HG03159 (cell line): ENCODE data around the gene IGF2R.
"Not testable (repeated sequence)": the region's sequence is repeated elsewhere in the genome, so short reads cannot be mapped to it uniquely, and the experiment has no call there.

Source experiments
- ATAC-seq: cut with Tn5 transposase; IDR thresholded peaks from one replicate; pipeline ENCODE4 v1.9.1; 2021; ENCODE audit warnings: mild to moderate bottlenecking, moderate library complexity; ENCODE audit not compliant: unreplicated experiment

IGF2R gene

GRCh38 chr6:160090442-160091239, 121.8 kb downstream of the IGF2R start:
- not testable (repeated sequence) for ATAC-seq

DNA sequence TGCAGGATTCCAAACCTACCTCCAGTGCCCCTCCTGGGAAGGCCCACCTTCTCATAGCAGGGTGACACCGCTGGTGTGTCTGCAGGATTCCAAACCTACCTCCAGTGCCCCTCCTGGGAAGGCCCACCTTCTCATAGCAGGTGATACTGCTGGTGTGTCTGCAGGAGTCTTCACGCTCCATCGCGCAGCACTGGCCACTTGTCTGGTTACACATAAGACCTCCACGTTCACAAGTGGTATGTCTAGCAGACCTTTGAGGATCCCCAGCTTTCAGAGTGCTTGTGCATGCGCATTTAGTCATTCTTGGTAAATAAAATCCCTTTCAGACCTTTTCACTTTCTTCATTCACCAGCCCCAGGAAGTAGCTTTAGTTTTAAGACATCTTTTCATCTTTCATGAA, 123.3 kb downstream of the IGF2R start:
- not testable (repeated sequence) for ATAC-seq

- ATAC-seq: no peak
Measured at GRCh38 chr6:160092602-160093001, 123.7 kb downstream of the IGF2R start.

GRCh38 chr6:160093061-160093460, 124.2 kb downstream of the IGF2R start:
- no peak for ATAC-seq

DNA sequence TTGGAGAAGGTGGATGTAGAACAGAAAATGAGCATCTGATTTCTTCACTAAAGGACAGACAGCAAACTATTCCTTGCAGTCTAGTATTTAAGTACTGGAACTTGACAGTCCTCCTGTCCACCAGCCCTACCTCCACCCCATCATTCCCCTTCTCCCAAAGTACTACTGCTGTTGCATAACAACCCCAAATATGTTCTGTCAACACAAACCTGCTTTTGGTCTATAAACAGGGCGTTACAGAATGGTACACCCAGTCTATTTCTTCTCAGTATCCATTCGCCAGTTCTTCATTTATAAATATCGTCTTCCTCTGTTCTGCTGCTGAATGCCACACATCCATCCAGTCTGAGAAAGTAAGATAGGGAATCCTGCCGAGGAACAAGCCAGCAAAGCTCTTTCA, 125.1 kb downstream of the IGF2R start:
- no peak for ATAC-seq

DNA sequence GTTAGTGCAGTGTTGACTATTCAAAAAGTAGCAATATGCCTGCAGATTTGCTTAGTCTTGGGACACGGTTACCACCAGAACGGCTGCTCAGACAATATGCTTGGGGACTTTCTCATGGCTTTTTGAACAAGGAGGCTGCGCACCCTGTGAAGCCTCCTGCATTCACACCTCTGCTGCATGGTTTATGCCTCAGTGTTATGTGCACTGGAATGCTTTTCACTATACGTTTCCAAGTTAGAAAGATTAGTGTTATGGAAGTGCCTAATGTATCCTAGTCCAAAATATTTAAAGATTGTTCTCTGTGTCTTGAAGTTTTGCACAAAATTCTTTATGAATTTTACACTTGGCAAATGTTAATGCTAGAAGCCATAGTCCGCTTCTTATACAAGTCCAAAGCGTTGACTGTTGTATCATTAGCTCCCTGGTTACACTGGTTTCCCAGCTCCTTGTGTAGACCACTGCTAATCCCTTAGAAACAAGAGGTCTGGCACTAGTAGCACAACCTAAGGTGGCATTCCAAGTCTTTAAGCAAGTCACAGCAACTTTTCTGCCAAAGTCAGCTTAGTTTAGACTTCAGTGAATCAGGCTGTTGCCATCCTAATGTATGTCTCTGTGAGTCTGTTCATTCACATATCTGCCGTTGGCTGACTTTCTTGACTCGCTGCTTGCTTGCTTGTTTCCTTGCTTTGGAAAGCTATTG, 126.4 kb downstream of the IGF2R start:
- no peak for ATAC-seq

- ATAC-seq: no peak
Measured at GRCh38 chr6:160101277-160102205, 132.7 kb downstream of the IGF2R start.

DNA sequence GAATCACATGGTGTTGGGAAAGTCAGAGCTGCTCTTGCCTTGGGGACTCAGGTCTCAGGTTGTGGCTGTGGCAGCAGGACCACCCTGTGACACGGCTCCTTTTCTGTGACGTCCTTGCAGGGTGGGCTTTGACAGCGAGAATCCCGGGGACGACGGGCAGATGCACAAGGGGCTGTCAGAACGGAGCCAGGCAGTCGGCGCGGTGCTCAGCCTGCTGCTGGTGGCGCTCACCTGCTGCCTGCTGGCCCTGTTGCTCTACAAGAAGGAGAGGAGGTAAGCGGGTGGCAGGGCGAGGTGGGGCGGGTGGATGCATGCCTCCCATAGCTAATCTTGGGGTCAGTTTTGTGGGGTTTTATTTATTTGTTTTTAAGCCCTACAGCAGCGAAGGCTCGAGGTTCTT, 133.5 kb downstream of the IGF2R start:
- no peak for ATAC-seq

DNA sequence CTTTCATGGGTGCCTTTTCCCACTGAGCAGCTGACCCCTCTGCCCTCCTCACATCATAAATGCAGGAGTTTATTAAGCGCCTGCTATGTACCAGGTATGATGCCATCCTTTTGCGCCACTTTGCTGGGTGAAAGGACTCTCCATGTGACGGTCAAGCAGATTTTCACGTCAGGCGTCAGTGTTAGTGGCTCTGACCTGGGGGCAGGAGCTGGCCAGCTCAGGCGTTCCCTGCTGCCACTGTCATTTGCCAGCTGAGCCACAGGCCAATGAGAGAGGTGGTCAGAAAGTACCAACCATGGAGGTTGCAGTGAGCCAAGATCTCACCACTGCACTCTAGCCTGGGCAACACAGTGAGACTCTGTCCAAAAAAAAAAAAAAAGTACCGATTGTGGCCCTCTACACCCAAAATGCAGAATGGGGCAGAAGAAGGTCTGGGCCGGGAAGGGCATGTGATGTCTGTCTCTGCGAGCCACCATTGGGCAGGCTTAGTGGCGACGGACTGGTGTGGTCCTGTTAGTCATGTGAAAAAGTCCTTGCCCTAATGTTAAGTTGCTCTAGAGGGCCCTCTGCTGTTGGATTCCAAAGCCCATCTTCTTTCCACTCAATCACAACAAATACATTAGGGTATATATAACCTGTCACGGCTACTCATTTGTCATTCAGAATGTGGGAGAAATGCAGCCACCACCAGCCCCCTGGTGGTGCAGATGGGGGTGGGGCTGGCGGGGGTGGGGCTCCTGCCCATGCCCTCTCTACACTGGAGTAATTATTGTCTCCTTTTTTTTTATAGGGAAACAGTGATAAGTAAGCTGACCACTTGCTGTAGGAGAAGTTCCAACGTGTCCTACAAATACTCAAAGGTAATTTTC, 134.3 kb downstream of the IGF2R start:
- no peak for ATAC-seq

GRCh38 chr6:160103825-160104100, 134.9 kb downstream of the IGF2R start:
- ATAC-seq: no peak

GRCh38 chr6:160104821-160105517, 136.1 kb downstream of the IGF2R start:
- no peak for ATAC-seq

DNA sequence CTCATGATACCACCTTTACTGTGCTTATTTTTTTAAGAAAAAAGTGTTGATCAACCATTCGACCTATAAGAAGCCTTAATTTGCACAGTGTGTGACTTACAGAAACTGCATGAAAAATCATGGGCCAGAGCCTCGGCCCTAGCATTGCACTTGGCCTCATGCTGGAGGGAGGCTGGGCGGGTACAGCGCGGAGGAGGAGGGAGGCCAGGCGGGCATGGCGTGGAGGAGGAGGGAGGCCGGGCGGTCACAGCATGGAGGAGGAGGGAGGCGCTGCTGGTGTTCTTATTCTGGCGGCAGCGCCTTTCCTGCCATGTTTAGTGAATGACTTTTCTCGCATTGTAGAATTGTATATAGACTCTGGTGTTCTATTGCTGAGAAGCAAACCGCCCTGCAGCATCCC, 137.1 kb downstream of the IGF2R start:
- no peak for ATAC-seq

GRCh38 chr6:160106701-160107100, 137.8 kb downstream of the IGF2R start:
- no peak for ATAC-seq

DNA sequence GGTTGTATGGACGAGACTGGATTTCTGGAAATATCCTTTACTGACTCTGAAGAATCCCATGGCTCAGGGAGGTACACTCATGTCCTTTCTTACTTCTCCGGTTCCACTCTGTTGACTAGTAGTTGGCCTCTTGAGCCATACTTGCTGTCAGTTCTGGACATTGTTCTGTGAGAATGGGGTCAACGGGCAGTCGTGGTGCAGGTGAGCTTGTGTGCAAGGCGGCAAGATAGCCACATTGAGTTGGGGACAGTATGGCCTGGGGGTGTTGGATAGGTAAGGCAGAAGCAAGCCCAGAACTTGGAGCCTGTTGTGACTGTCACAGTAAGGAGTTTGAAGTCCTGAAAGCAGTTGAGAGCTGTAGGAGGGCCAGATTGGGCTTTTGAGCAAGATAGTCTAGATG, 139.2 kb downstream of the IGF2R start:
- no peak for ATAC-seq

DNA sequence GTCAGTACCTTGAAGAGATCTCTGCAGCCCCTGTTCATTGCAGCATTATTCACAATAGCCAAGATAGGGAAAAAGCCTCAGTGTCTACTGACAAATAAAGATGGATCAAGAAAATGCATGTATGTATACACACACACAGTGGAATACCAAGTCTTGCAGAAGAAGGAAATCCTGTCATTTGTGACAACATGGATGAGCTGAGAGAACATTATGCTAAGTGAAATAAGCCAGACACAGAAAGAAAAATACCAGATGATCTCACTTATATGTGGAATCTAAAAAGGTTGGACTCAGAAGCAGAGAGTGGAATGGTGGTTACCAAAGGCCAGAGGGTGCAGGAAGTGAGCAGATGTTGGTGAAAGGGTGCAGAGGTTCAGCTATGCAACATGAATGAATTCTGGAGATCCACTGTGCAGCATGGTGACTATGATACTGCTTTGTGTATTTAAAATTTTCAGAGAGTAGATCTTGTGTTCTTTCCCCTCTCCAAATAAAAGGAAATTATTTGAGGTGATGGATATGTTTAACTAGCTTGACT, 141.8 kb downstream of the IGF2R start:
- ATAC-seq: no peak

GRCh38 chr6:160111806-160112205, 142.9 kb downstream of the IGF2R start:
- no peak for ATAC-seq

- ATAC-seq: no peak
Measured at GRCh38 chr6:160112628-160113299, 143.9 kb downstream of the IGF2R start.

DNA sequence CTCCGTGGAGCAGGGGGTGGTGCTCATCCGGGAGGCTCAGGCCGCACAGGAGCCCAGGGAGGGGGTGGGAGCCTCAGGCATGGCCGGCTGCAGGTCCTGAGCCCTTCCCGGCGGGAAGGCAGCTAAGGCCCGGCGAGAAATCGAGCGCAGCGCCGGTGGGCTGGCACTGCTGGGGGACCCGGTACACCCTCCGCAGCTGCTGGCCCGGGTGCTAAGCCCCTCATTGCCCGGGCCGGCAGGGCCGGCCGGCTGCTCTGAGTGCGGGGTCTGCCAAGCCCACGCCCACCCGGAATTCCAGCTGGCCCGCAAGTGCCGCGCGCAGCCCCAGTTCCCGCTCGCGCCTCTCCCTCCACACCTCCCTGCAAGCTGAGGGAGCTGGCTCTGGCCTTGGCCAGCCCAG, 145.7 kb downstream of the IGF2R start:
- not testable (repeated sequence) for ATAC-seq

DNA sequence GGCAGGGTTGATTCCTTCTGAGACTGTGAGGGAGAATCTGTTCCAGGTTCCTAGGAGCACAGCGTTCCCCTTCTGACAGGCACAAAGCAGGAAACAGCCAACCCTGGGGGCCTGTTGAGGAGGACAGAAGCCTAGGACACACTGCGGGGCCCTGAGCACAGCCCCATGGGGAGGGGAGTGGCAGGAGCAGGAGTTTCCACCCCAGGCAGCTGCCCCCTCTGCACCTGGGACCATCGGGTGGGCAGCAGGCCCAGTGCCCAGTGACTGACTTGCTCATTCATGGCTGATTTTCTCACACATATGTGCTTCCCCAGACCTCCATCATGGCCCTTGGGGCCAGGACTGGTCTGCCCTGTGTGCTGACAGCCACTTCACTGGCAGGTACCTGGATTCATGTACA, 146.5 kb downstream of the IGF2R start:
- ATAC-seq: no peak
